ENCODE data around the gene RAD51B. TPM values are rescaled to one million over a fixed set of nuclear protein-coding genes. Genes with fewer than 3 reads are reported as not detected.
A peak's percentile ranks its signal among the peaks of the same experiment; 100 is the strongest.
"Not testable (repeated sequence)": the region's sequence is repeated elsewhere in the genome, so short reads cannot be mapped to it uniquely, and the experiment has no call there.

Gene RAD51B
- total and polyA plus RNA-seq, 4 experiments from 2014 or later, result 22.0 to 35.7 (median 31.4) TPM

DNA sequence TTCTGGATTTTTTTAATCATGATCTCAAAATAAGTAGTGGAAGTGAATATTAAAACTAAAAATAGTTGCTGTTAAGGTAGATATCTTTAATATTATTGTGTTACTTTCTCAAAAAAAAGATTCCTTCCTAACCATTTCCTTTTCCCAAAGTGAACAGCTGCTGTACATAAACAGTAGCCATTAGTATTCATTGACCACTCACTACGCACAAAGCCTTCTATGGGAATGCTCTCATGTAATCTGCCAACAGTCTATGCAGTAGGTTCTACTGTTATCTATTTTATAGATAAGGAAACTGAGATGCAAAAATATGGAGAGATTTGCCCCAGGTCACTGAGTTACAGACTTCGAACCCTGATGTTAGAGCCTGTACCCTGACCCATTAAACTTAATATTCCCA lies 941.2 kb downstream of the RAD51B start:
- CTCF ChIA-PET (ENCODE audit: partially characterized antibody), result no interaction called here
- DNase-seq, result no peak
- no peak overlapping the region for H3K27ac Mint-ChIP-seq

GRCh38 chr14:68761391-68761790 lies 941.8 kb downstream of the RAD51B start:
- no peaks in the 10 kb centered on the region for H3K36me3 ChIP-seq (ENCODE audit: insufficient read depth, low read length)
- H3K4me1 ChIP-seq (ENCODE audit: insufficient read depth, low read length), result peaks cover 23% of the 10 kb centered on the region
- H3K9me3 Mint-ChIP-seq, result no peaks in the 10 kb centered on the region
- no peaks in the 10 kb centered on the region for H3K36me3 Mint-ChIP-seq
- no peaks in the 10 kb centered on the region for H3K9me3 ChIP-seq (ENCODE audit: control insufficient read depth in 1 of 2, low read length in 2 of 2)
- POLR2A ChIA-PET (ENCODE audit: partially characterized antibody), result interaction anchor here (0.5 to 6.3 kb wide), 4 partner anchors 11 to 243 kb away, joined by 3 to 37 read pairs (median 4); no protein-coding TSS in a partner anchor
- H3K4me1 Mint-ChIP-seq, result peaks cover 13 to 39% (median 25%) of the 10 kb centered on the region in 4 donors
- no peaks in the 10 kb centered on the region for H3K27me3 ChIP-seq (ENCODE audit: insufficient read depth, low read length)
- DNase-seq, result no peak
- H3K27me3 Mint-ChIP-seq, result no peaks in the 10 kb centered on the region
- H3K4me3 Mint-ChIP-seq, result no peak overlapping the region
- intact Hi-C loops (cut with micrococcal nuclease), result no loop called here
- H3K27ac Mint-ChIP-seq, result no peak overlapping the region
- H3K4me3 ChIP-seq (ENCODE audit: low read length in 2 of 2), result no peak overlapping the region
- H3K27ac ChIP-seq (ENCODE audit: low read depth, low read length), result no peak overlapping the region
- CTCF ChIA-PET (ENCODE audit: partially characterized antibody), result no interaction called here

More for the DNA sequence above, 941.2 kb downstream of the RAD51B start:
- POLR2A ChIA-PET (ENCODE audit: partially characterized antibody), result interaction anchor here (1.3 to 6.3 kb wide), 2 partner anchors 12 to 20 kb away, joined by 4 to 37 read pairs; no protein-coding TSS in a partner anchor
- no peaks in the 10 kb centered on the region for H3K36me3 ChIP-seq (ENCODE audit: insufficient read depth, low read length)
- no peaks in the 10 kb centered on the region for H3K27me3 Mint-ChIP-seq
- H3K4me3 ChIP-seq (ENCODE audit: low read length in 2 of 2), result no peak overlapping the region
- peaks cover 13 to 37% (median 27%) of the 10 kb centered on the region in 4 donors for H3K4me1 Mint-ChIP-seq
- H3K4me3 Mint-ChIP-seq, result no peak overlapping the region
- H3K27me3 ChIP-seq (ENCODE audit: insufficient read depth, low read length), result no peaks in the 10 kb centered on the region
- intact Hi-C loops (cut with micrococcal nuclease), result no loop called here
- H3K4me1 ChIP-seq (ENCODE audit: insufficient read depth, low read length), result peaks cover 22% of the 10 kb centered on the region
- H3K9me3 Mint-ChIP-seq, result no peaks in the 10 kb centered on the region
- H3K9me3 ChIP-seq (ENCODE audit: control insufficient read depth in 1 of 2, low read length in 2 of 2), result no peaks in the 10 kb centered on the region
- H3K27ac ChIP-seq (ENCODE audit: low read depth, low read length), result no peak overlapping the region
- H3K36me3 Mint-ChIP-seq, result no peaks in the 10 kb centered on the region

DNA sequence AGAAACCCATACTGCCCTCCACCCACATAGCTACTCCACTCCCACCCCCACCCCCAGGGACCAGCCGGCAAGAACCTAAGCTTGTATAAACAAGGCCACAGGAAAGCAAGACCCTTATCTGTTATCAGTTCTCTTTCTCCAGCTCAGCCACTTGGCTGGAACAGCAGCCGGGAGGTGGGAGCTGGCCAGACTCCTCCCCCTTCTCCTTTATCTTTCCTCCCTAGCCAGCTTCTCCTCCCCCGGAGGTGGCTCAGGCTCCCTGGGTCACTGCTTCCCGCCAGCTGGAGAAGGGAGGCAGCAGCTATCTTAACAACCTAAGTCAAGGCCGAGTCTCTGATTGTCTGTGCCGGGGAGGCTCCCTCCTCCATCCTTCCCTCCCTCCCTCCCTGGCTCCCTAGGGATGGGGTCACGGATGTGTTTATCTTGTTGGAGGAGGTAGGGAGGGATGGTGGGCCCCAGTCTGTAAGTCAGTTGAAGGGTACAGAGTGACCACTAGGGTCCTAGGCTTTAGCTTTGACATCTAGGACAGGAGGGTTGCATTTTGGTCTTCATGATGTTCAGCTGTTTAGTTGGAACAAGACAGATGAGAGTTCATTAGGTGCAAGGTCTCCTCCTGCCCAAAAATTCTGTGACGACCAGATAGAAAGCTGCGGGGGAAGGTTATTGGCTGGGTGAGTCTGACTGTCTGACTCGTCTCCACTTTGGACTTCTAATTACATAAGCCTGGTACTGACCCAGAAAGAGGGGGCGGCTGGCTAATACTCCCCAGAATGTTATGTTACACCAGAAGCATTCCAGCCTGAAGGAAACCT lies 943.6 kb downstream of the RAD51B start:
- Histone ChIP-seq H3K27me3 (ENCODE audit: insufficient read depth, low read length) (no peaks in the 10 kb centered on the region), H3K36me3 (ENCODE audit: insufficient read depth, low read length) (no peaks in the 10 kb centered on the region), H3K27ac (ENCODE audit: low read depth, low read length) (no peak overlapping the region), H3K4me3 (ENCODE audit: low read length in 2 of 2) (no peak overlapping the region), H3K4me1 (ENCODE audit: insufficient read depth, low read length) (peaks cover 21% of the 10 kb centered on the region), H3K9me3 (ENCODE audit: control insufficient read depth in 1 of 2, low read length in 2 of 2) (no peaks in the 10 kb centered on the region)
- intact Hi-C loops (cut with micrococcal nuclease), result no loop called here
- CTCF ChIA-PET (ENCODE audit: partially characterized antibody), result interaction anchor here (0.5 kb wide), 1 partner anchor 80 kb away, joined by 3 read pairs; no protein-coding TSS in a partner anchor
- POLR2A ChIA-PET (ENCODE audit: partially characterized antibody), result interaction anchor here (1.3 to 28.0 kb wide), 2 partner anchors 10 to 26 kb away, joined by 6 to 997 read pairs; partner anchors contain the start of gene ZFP36L1
- H3K4me3 Mint-ChIP-seq, result no peak overlapping the region
- peaks cover 14 to 33% (median 24%) of the 10 kb centered on the region in 4 donors for H3K4me1 Mint-ChIP-seq
- DNase-seq, result no peak
- no peaks in the 10 kb centered on the region for H3K27me3 Mint-ChIP-seq
- H3K27ac Mint-ChIP-seq, result peak overlapping the region in 1 of 7 donors; percentile 37
- H3K9me3 Mint-ChIP-seq, result no peaks in the 10 kb centered on the region
- H3K36me3 Mint-ChIP-seq, result no peaks in the 10 kb centered on the region

DNA sequence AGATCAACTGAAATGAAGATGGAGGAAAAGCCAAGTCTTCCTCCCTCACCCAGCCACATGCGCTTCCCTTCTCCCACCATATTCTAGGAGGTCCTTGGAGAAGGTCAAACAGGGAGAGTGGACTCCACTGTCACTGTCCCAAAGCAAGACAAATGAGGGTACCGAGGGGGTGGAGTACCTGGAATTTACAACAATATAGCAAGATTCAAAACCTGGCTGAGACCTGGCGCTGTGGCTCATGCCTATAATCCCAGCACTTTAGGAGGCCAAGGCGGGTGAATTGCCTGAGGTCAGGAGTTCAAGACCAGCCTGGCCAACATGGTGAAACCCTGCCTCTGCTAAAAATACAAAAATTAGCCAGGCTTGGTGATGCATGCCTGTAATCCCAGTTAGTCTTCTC lies 944.3 kb downstream of the RAD51B start:
- POLR2A ChIA-PET (ENCODE audit: partially characterized antibody), result interaction anchor here (28.0 kb wide), 1 partner anchor 25 kb away, joined by 997 read pairs; the partner anchor contains the start of gene ZFP36L1
- H3K4me3 ChIP-seq (ENCODE audit: low read length in 2 of 2); H3K27me3 ChIP-seq (ENCODE audit: insufficient read depth, low read length); intact Hi-C loops (cut with micrococcal nuclease); H3K9me3 ChIP-seq (ENCODE audit: control insufficient read depth in 1 of 2, low read length in 2 of 2); H3K36me3 Mint-ChIP-seq; H3K27me3 Mint-ChIP-seq; H3K9me3 Mint-ChIP-seq; H3K27ac ChIP-seq (ENCODE audit: low read depth, low read length); H3K4me3 Mint-ChIP-seq; H3K36me3 ChIP-seq (ENCODE audit: insufficient read depth, low read length); DNase-seq; CTCF ChIA-PET (ENCODE audit: partially characterized antibody): not testable (repeated sequence)
- Mint-ChIP-seq H3K27ac (peak overlapping the region in 1 of 7 donors; percentile 37), H3K4me1 (peaks cover 16 to 36% (median 23%) of the 10 kb centered on the region in 4 donors)
- H3K4me1 ChIP-seq (ENCODE audit: insufficient read depth, low read length), result peaks cover 21% of the 10 kb centered on the region

DNA sequence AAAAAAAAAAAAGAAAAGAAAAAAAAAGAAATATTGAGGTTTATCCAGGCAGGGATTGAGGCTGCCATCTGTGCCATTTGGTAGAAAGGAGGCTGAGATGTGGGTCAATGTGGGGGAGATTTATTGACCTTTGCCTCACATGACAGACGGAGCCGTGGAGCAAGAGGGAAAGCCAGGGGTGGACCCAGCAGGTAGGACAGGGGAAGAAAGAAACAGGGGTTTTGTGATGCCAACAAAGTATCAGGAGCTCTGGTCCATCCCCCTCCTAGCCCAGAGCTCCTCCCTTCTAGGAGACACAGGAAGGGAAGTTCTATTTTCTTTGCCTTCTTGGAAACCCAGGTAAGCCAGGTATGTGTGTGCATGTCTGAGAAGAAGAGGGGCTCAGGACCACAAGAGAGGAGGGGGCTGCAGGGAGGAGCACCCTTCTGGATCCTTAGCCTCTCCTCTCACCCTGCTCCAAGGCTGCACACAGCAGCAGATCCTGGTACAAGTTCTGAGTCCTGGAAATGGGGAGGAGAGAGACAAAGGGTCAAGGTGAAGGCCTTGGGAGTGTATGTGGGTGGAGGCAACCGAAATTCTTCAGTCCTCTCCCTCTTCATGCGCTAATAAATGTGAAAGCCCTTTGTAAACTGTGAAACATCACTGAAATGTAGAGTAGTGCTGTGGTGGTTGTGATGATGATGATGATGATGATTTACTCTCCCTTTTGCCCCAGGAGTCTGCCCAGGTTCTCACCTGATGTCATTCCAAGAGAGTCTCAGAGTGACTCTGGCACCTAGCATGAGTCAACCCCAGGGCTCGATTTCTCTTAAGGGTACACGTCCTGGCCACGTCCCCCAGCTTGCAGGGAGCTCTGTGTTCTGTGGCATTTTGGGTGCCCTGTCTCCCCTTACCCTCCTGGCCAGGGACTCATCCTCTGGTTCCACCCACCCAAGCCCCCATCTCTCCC lies 947.0 kb downstream of the RAD51B start:
- CTCF ChIA-PET (ENCODE audit: partially characterized antibody), result interaction anchor here (0.7 to 2.3 kb wide), 3 partner anchors 21 to 539 kb away, joined by 3 to 9 read pairs (median 5); no protein-coding TSS in a partner anchor
- no peak overlapping the region for H3K27ac ChIP-seq (ENCODE audit: low read depth, low read length)
- H3K4me1 ChIP-seq (ENCODE audit: insufficient read depth, low read length), result peaks cover 36% of the 10 kb centered on the region
- H3K27me3 Mint-ChIP-seq, result no peaks in the 10 kb centered on the region
- H3K36me3 Mint-ChIP-seq, result no peaks in the 10 kb centered on the region
- intact Hi-C loops (cut with micrococcal nuclease), result no loop called here
- peak overlapping the region in 3 of 7 donors; percentile 3 to 77 (median 64) for H3K27ac Mint-ChIP-seq
- H3K4me3 Mint-ChIP-seq, result no peak overlapping the region
- POLR2A ChIA-PET (ENCODE audit: partially characterized antibody), result interaction anchor here (1.1 to 28.0 kb wide), 3 partner anchors 22 to 259 kb away, joined by 3 to 997 read pairs (median 3); partner anchors contain the start of gene ZFP36L1
- H3K27me3 ChIP-seq (ENCODE audit: insufficient read depth, low read length), result no peaks in the 10 kb centered on the region
- H3K9me3 ChIP-seq (ENCODE audit: control insufficient read depth in 1 of 2, low read length in 2 of 2), result no peaks in the 10 kb centered on the region
- DNase-seq, result no peak
- H3K4me1 Mint-ChIP-seq, result peaks cover 27 to 57% (median 34%) of the 10 kb centered on the region in 4 donors
- H3K36me3 ChIP-seq (ENCODE audit: insufficient read depth, low read length), result no peaks in the 10 kb centered on the region
- no peak overlapping the region for H3K4me3 ChIP-seq (ENCODE audit: low read length in 2 of 2)
- H3K9me3 Mint-ChIP-seq, result no peaks in the 10 kb centered on the region

DNA sequence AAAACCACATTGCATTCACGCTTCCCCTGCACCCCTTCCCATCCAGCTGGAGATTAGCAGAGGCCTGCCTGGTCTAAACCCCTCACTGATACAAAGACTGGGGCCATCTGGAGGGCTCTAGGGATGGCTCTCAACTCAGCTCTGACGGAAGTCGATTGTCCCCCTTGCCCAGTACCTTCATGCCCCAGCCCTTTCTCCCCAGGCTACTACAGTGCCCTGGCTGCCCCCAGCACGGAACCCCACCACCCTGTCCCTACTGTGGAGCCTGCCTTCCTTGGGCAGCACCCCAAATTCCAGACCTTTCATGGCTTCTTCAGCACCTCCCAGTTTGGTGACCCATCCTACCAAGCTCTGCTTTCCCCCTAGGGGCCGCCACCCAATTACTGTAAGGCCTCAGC lies 947.7 kb downstream of the RAD51B start:
- H3K36me3 ChIP-seq (ENCODE audit: insufficient read depth, low read length), result no peaks in the 10 kb centered on the region
- ChIA-PET CTCF (ENCODE audit: partially characterized antibody) (interaction anchor here (1.1 to 2.3 kb wide), 2 partner anchors 21 to 84 kb away, joined by 5 to 9 read pairs; no protein-coding TSS in a partner anchor), POLR2A (ENCODE audit: partially characterized antibody) (interaction anchor here (1.1 to 28.0 kb wide), 3 partner anchors 21 to 260 kb away, joined by 3 to 997 read pairs (median 3); partner anchors contain the start of gene ZFP36L1)
- H3K27me3 ChIP-seq (ENCODE audit: insufficient read depth, low read length), result no peaks in the 10 kb centered on the region
- H3K4me1 ChIP-seq (ENCODE audit: insufficient read depth, low read length), result peaks cover 43% of the 10 kb centered on the region
- H3K4me3 ChIP-seq (ENCODE audit: low read length in 2 of 2), result no peak overlapping the region
- Mint-ChIP-seq H3K36me3 (no peaks in the 10 kb centered on the region), H3K27ac (peak overlapping the region in 1 of 7 donors; percentile 2), H3K27me3 (no peaks in the 10 kb centered on the region), H3K4me1 (peaks cover 32 to 64% (median 39%) of the 10 kb centered on the region in 4 donors), H3K9me3 (no peaks in the 10 kb centered on the region), H3K4me3 (no peak overlapping the region)
- DNase-seq, result no peak
- intact Hi-C loops (cut with micrococcal nuclease), result no loop called here
- H3K27ac ChIP-seq (ENCODE audit: low read depth, low read length), result no peak overlapping the region
- H3K9me3 ChIP-seq (ENCODE audit: control insufficient read depth in 1 of 2, low read length in 2 of 2), result no peaks in the 10 kb centered on the region

Data from CD4-positive, alpha-beta memory T cell (primary cell).